ENCODE measurements around the gene ARID4B.

GRCh38 chr1:235122348-235122747 is 205.6 kb downstream of the ARID4B start:
- TF ChIP-seq CTCF (conservative IDR thresholded peaks at IDR 0.05; ENCODE audit: low read depth, low read length) (no peak), EZH2 (IDR thresholded peaks at IDR 0.05; ENCODE audit: low read length, unreplicated experiment) (no peak)
